H1 (cell line): ENCODE results near the gene FEM1C. TPM values are rescaled to one million over a fixed set of nuclear protein-coding genes. Genes with fewer than 3 reads are reported as not detected.

Experiments used
- CTCF ChIA-PET: fragments of 300-600 bp; sonication (Branson Sonifier 250); formaldehyde crosslinking; loops from one replicate; lab custom pipeline; 2021; ENCODE audit not compliant: partially characterized antibody; lab: Charles Lee
- POLR2A ChIA-PET: fragments of 300-600 bp; sonication (Branson Sonifier 250); formaldehyde crosslinking; loops from one replicate; lab custom pipeline; 2021; ENCODE audit warnings: inconsistent platforms; ENCODE audit not compliant: partially characterized antibody; lab: Charles Lee
- DNase-seq, 2 experiments: peaks; one replicate each; pipeline versions ENCODE4 v3.0.0 to v3.0.0-alpha.2; 2010 to 2022; ENCODE audit warnings: low spot score in 2 of 2, low read depth in 1 of 2, mixed read lengths in 1 of 2
- FAIRE-seq: peaks from 2 replicates; lab custom pipeline; 2011; peaks lifted over from hg19 to GRCh38; lab: Jason Lieb, UNC
- H2AFZ ChIP-seq: 2 replicates; pipeline ENCODE4 v1.8.1; 2012; ENCODE audit warnings: low read length, inconsistent platforms
- H2AK5ac ChIP-seq: 2 replicates; pipeline ENCODE4 v1.6.1; 2013; ENCODE audit warnings: low read depth, low read length
- H2BK120ac ChIP-seq: replicated peaks from 2 replicates; pipeline ENCODE3; 2013; ENCODE audit warnings: low read depth, low read length, inconsistent platforms
- H2BK12ac ChIP-seq: 2 replicates; pipeline ENCODE4 v1.6.1; 2013; ENCODE audit warnings: low read depth, low read length
- H2BK15ac ChIP-seq: 2 replicates; pipeline ENCODE4 v1.6.1; 2013; ENCODE audit warnings: low read length
- H2BK20ac ChIP-seq: 2 replicates; pipeline ENCODE4 v1.6.1; 2013; ENCODE audit warnings: low read length
- H2BK5ac ChIP-seq: 2 replicates; pipeline ENCODE4 v1.6.1; 2013; ENCODE audit warnings: low read depth, low read length
- H3K14ac ChIP-seq: 2 replicates; pipeline ENCODE4 v1.6.1; 2013; ENCODE audit warnings: inconsistent platforms; ENCODE audit not compliant: insufficient read length
- H3K18ac ChIP-seq: 2 replicates; pipeline ENCODE4 v1.6.1; 2013; ENCODE audit warnings: low read length; ENCODE audit errors: extremely low read depth
- H3K23ac ChIP-seq: 2 replicates; pipeline ENCODE4 v1.6.1; 2013; ENCODE audit warnings: inconsistent platforms; ENCODE audit not compliant: insufficient read length
- H3K23me2 ChIP-seq: 2 replicates; pipeline ENCODE4 v1.6.1; 2013; ENCODE audit warnings: low read depth, low read length
- H3K27ac ChIP-seq: 2 replicates; pipeline ENCODE4 v1.6.1; 2011; ENCODE audit warnings: low read depth, low read length, inconsistent platforms
- H3K27me3 ChIP-seq, 4 experiments: replicated peaks in 1 of 4; 1 replicate in 1 of 4; 2 replicates in 3 of 4; pipeline versions ENCODE4 v1.6.1 to v1.8.1; 2011 to 2013; ENCODE audit warnings: low read length in 3 of 4, mild to moderate bottlenecking in 3 of 4, inconsistent platforms in 2 of 4, mixed read lengths in 2 of 4, moderate library complexity in 1 of 4; ENCODE audit not compliant: control insufficient read depth in 3 of 4, insufficient read depth in 3 of 4; ENCODE audit errors: extremely low read depth in 1 of 4
- H3K36me3 ChIP-seq, 4 experiments: 2 replicates each; pipeline versions ENCODE4 v1.6.1 to v1.8.1; 2011 to 2013; ENCODE audit warnings: mild to moderate bottlenecking in 4 of 4, low read length in 3 of 4, moderate library complexity in 2 of 4, control low read depth in 1 of 4, inconsistent platforms in 1 of 4; ENCODE audit not compliant: insufficient read depth in 4 of 4, control insufficient read depth in 2 of 4
- H3K4ac ChIP-seq: replicated peaks from 2 replicates; pipeline ENCODE3; 2013; ENCODE audit warnings: low read length, low read depth, mixed read lengths, inconsistent platforms; ENCODE audit not compliant: insufficient read length
- H3K4me1 ChIP-seq, 4 experiments: replicated peaks in 1 of 4; 1 replicate in 1 of 4; 2 replicates in 3 of 4; pipeline versions ENCODE4 v1.6.1 to v1.8.1; 2011 to 2013; ENCODE audit warnings: low read length in 3 of 4, inconsistent platforms in 2 of 4, mixed read lengths in 1 of 4; ENCODE audit not compliant: insufficient read depth in 4 of 4, control insufficient read depth in 3 of 4
- H3K4me2 ChIP-seq, 2 experiments: 2 replicates each; pipeline versions ENCODE4 v1.6.1 to v1.8.1; 2011 to 2013; ENCODE audit warnings: low read depth in 2 of 2, low read length in 2 of 2, control low read depth in 1 of 2, inconsistent platforms in 1 of 2, mild to moderate bottlenecking in 1 of 2; ENCODE audit not compliant: insufficient read depth in 1 of 2
- H3K4me3 ChIP-seq, 4 experiments: fragments of 200-600, 300-600 bp in 1 of 4; sonication (generic), shearing (Covaris generic), sonication (Bioruptor Twin) in 1 of 4; 2 replicates each; pipeline versions ENCODE4 v1.5.1 to v1.8.1; 2011 to 2016; ENCODE audit warnings: low read length in 4 of 4, low read depth in 3 of 4, control low read depth in 2 of 4, inconsistent platforms in 2 of 4, mild to moderate bottlenecking in 2 of 4, mixed read lengths in 1 of 4, moderate library complexity in 1 of 4; ENCODE audit not compliant: insufficient read depth in 2 of 4; ENCODE audit errors: extremely low read depth in 1 of 4
- H3K56ac ChIP-seq: replicated peaks from 2 replicates; pipeline ENCODE3; 2013; ENCODE audit warnings: low read depth, mild to moderate bottlenecking, mixed read lengths, low read length, inconsistent platforms; ENCODE audit not compliant: insufficient read length
- H3K79me1 ChIP-seq: 2 replicates; pipeline ENCODE4 v1.6.1; 2013; ENCODE audit warnings: low read depth, low read length, control low read depth
- H3K79me2 ChIP-seq, 2 experiments: 2 replicates each; pipeline versions ENCODE4 v1.6.1 to v1.8.1; 2012 to 2013; ENCODE audit warnings: low read length in 2 of 2, mild to moderate bottlenecking in 2 of 2, inconsistent platforms in 1 of 2; ENCODE audit not compliant: insufficient read depth in 2 of 2, control insufficient read depth in 1 of 2
- H3K9ac ChIP-seq, 4 experiments: replicated peaks in 1 of 4; 1 replicate in 1 of 4; 2 replicates in 3 of 4; pipeline versions ENCODE4 v1.6.1 to v1.8.1; 2011 to 2013; ENCODE audit warnings: low read depth in 3 of 4, low read length in 3 of 4, control low read depth in 2 of 4, mild to moderate bottlenecking in 2 of 4, moderate library complexity in 2 of 4, inconsistent platforms in 1 of 4; ENCODE audit errors: extremely low read depth in 1 of 4
- H3K9me3 ChIP-seq, 2 experiments: 2 replicates each; pipeline versions ENCODE4 v1.6.1 to v1.8.1; 2012 to 2013; ENCODE audit warnings: mild to moderate bottlenecking in 2 of 2, moderate library complexity in 2 of 2, control low read depth in 1 of 2, inconsistent platforms in 1 of 2, low read depth in 1 of 2, low read length in 1 of 2, mixed read lengths in 1 of 2; ENCODE audit not compliant: insufficient read depth in 2 of 2
- H4K20me1 ChIP-seq, 2 experiments: replicated peaks in 1 of 2; 2 replicates each; pipeline versions ENCODE3 to v1.8.1; 2011 to 2013; ENCODE audit warnings: inconsistent platforms in 2 of 2, low read length in 2 of 2, mild to moderate bottlenecking in 1 of 2; ENCODE audit not compliant: insufficient read depth in 2 of 2, control insufficient read depth in 1 of 2
- H4K5ac ChIP-seq: 2 replicates; pipeline ENCODE4 v1.6.1; 2013; ENCODE audit warnings: low read length, low read depth, mixed read lengths, inconsistent platforms; ENCODE audit not compliant: insufficient read length
- H4K8ac ChIP-seq: 2 replicates; pipeline ENCODE4 v1.8.0; 2013; ENCODE audit warnings: mild to moderate bottlenecking, moderate library complexity, low read length, inconsistent platforms; ENCODE audit not compliant: insufficient read depth; ENCODE audit errors: extremely low read depth
- H4K91ac ChIP-seq: replicated peaks from 2 replicates; pipeline ENCODE3; 2013; ENCODE audit warnings: low read length, mixed read lengths, inconsistent platforms; ENCODE audit not compliant: insufficient read length
- ASH2L ChIP-seq: fragments of 200-600, 300-600 bp; sonication (generic); IDR thresholded peaks from one replicate; pipeline ENCODE4 v1.7.1; 2017; ENCODE audit warnings: low read length
- BCL11A ChIP-seq, 2 experiments: IDR thresholded peaks; one replicate each; pipeline ENCODE4 v1.6.1; 2011; ENCODE audit warnings: low read depth in 2 of 2, low read length in 2 of 2, mild to moderate bottlenecking in 2 of 2
- BRCA1 ChIP-seq: IDR thresholded peaks from 2 replicates; pipeline ENCODE4 v1.6.1; 2012; ENCODE audit warnings: low read depth, low read length, improper control_type of control experiment
- CBX5 ChIP-seq: fragments of 300-800, 300-1000 bp; sonication (generic); IDR thresholded peaks from 2 replicates; pipeline ENCODE4 v1.7.1; 2016; ENCODE audit warnings: antibody characterized with exemption, low read length, low read depth
- CREB1 ChIP-seq: IDR thresholded peaks from 2 replicates; pipeline ENCODE4 v1.6.1; 2012; ENCODE audit warnings: inconsistent platforms
- HDAC2 ChIP-seq, 2 experiments: fragments of 300-600 bp in 1 of 2; sonication (generic) in 1 of 2; IDR thresholded peaks; 2 replicates each; pipeline ENCODE4 v1.6.1; 2011 to 2012; ENCODE audit warnings: low read depth in 2 of 2, low read length in 2 of 2, mild to moderate bottlenecking in 2 of 2, moderate library complexity in 2 of 2, borderline replicate concordance in 1 of 2, inconsistent platforms in 1 of 2
- JUN ChIP-seq: IDR thresholded peaks from 2 replicates; pipeline ENCODE4 v1.6.1; 2011; ENCODE audit warnings: low read depth, mild to moderate bottlenecking, improper control_type of control experiment, low read length
- KDM4A ChIP-seq: IDR thresholded peaks from one replicate; pipeline ENCODE4 v1.7.1; 2012; ENCODE audit warnings: low read depth, mild to moderate bottlenecking, moderate library complexity, low read length, inconsistent platforms; ENCODE audit not compliant: severe bottlenecking
- KDM5A ChIP-seq: fragments of 200-600 bp; IDR thresholded peaks from 2 replicates; pipeline ENCODE4 v1.7.1; 2012; ENCODE audit warnings: mild to moderate bottlenecking, low read length, inconsistent platforms, mixed read lengths
- RBBP5 ChIP-seq: IDR thresholded peaks from 2 replicates; pipeline ENCODE4 v1.7.1; 2012; ENCODE audit warnings: low read depth, mild to moderate bottlenecking, inconsistent platforms, low read length, moderate library complexity, borderline replicate concordance
- RNF2 ChIP-seq: fragments of 200-900, 300-1000 bp; sonication (generic); IDR thresholded peaks from 2 replicates; pipeline ENCODE4 v1.7.1; 2016; ENCODE audit warnings: borderline replicate concordance, low read depth, mild to moderate bottlenecking, antibody characterized with exemption, low read length; ENCODE audit not compliant: poor library complexity, severe bottlenecking; ENCODE audit errors: missing control alignments
- RXRA ChIP-seq: IDR thresholded peaks from 2 replicates; pipeline ENCODE4 v1.6.1; 2011; ENCODE audit warnings: low read depth, mild to moderate bottlenecking, low read length, moderate library complexity; ENCODE audit not compliant: insufficient read depth
- SP4 ChIP-seq: IDR thresholded peaks from 2 replicates; pipeline ENCODE4 v1.6.1; 2012; ENCODE audit warnings: low read length, inconsistent platforms
- TAF7 ChIP-seq: optimal IDR thresholded peaks from 2 replicates; pipeline ENCODE3; 2011; ENCODE audit warnings: low read depth, mild to moderate bottlenecking, inconsistent platforms, low read length, moderate library complexity, borderline replicate concordance
- YY1 ChIP-seq: IDR thresholded peaks from 2 replicates; pipeline ENCODE4 v1.6.1; 2011; ENCODE audit warnings: low read depth, mild to moderate bottlenecking, low read length
- WGBS, 2 experiments: shearing (Covaris generic) in 1 of 2; methylation state at CpG; one replicate each; pipeline versions ENCODE4 v1.1.6 to v1.1.7; 2013 to 2015; ENCODE audit warnings: low lambda C conversion rate in 2 of 2, mixed read lengths in 2 of 2, inconsistent platforms in 1 of 2, low coverage in 1 of 2, missing lambda C conversion rate in 1 of 2; ENCODE audit not compliant: insufficient replicate concordance in 2 of 2, insufficient coverage in 1 of 2, insufficient read length in 1 of 2; ENCODE audit errors: extremely low coverage in 1 of 2, missing lambda C conversion rate in 1 of 2; 5-methylcytosine and 5-hydroxymethylcytosine counted together
- polyA plus RNA-seq, 7 experiments: library from polyadenylated mRNA; depleted of rRNA in 3 of 7; stranded (reverse) in 5 of 7; unstranded in 2 of 7; fragments of >200 nt in 5 of 7; fragments of 200-250 nt in 2 of 7; gene quantifications; 1 replicate in 5 of 7; 2 replicates in 1 of 7; 4 replicates in 1 of 7; pipeline versions ENCODE4 v1.2.1 to v1.2.3, GENCODE V29; 2011 to 2013; ENCODE audit warnings: missing spikeins in 2 of 7, mixed read lengths in 2 of 7
- total RNA-seq: library from RNA; stranded (reverse); fragmentation: NEBNext Ultra II Directional; extraction: Animal tissue kit (Norgen Biotek cat#: 25700); gene quantifications from 2 replicates; pipeline ENCODE4 v1.2.1, GENCODE V29; 2021

FEM1C gene
- total and polyA plus RNA-seq, 2 of the 8 experiments (the other 6 are each of a cell fraction or from before 2014, with no cell fraction given) = 4.4 to 17.7 TPM

GRCh38 chr5:115503420-115503819 is 41.2 kb downstream of the FEM1C start:
- Histone ChIP-seq H2BK5ac (no peak overlapping the region), H3K9me3 (peaks cover 0 to 7% of the 10 kb centered on the region in 2 experiments; a peak in 1 of 4 replicates), H4K20me1 (no peaks in the 10 kb centered on the region), H4K5ac (no peak overlapping the region), H3K79me1 (no peaks in the 10 kb centered on the region), H3K79me2 (no peaks in the 10 kb centered on the region), H2BK12ac (no peak overlapping the region), H2BK20ac (no peak overlapping the region), H3K4me1 (peaks cover 0 to 4% (median under 1%) of the 10 kb centered on the region in 4 experiments; a peak in 2 of 7 replicates), H3K14ac (no peak overlapping the region), H3K23me2 (no peaks in the 10 kb centered on the region), H3K4me2 (no peak overlapping the region), H3K36me3 (no peaks in the 10 kb centered on the region), H4K8ac (no peak overlapping the region), H3K18ac (no peak overlapping the region), H3K27ac (no peak overlapping the region), H3K27me3 (no peaks in the 10 kb centered on the region), H2BK15ac (no peak overlapping the region), H3K4ac (no peak overlapping the region), H4K91ac (no peak overlapping the region), H3K9ac (no peak overlapping the region), H2AK5ac (no peak overlapping the region), H3K23ac (no peak overlapping the region), H3K4me3 (no peak overlapping the region), H2BK120ac (no peak overlapping the region), H3K56ac (no peak overlapping the region), H2AFZ (no peak overlapping the region)
- FAIRE-seq = no peak
- DNase-seq = no peak
- 90% methylated on average over 1 of the region's 1 CpG; no CpG with 5 or more reads in 1 of the 2 experiments for WGBS, 2 experiments
- ChIA-PET CTCF (interaction anchor here (0.7 kb wide), 1 partner anchor 57 kb away, joined by 3 read pairs; no protein-coding TSS in a partner anchor), POLR2A (no interaction called here)
- TF ChIP-seq CREB1 (no peak), BCL11A (IDR thresholded peaks at IDR 0.05; ENCODE audit: low read depth in 2 of 2, low read length in 2 of 2) (no peak), SP4 (no peak), HDAC2 (IDR thresholded peaks at IDR 0.05; ENCODE audit: borderline replicate concordance in 1 of 2, low read depth in 2 of 2, low read length in 2 of 2) (no peak), RXRA (no peak), RNF2 (no peak), RBBP5 (no peak), ASH2L (no peak), CBX5 (no peak), TAF7 (no peak), KDM4A (no peak), JUN (no peak), BRCA1 (no peak), KDM5A (no peak), YY1 (no peak)
